IPS-18a (cell line): ENCODE measurements around the gene LCK.
"Not testable (repeated sequence)": the region's sequence is repeated elsewhere in the genome, so short reads cannot be mapped to it uniquely, and the experiment has no call there.

ENCODE experiments used
- H3K27ac ChIP-seq: one replicate; pipeline ENCODE4 v1.5.1; 2013; ENCODE audit warnings: low read length
- H3K27me3 ChIP-seq: one replicate; pipeline ENCODE4 v1.6.1; 2013; ENCODE audit warnings: mild to moderate bottlenecking, low read length; ENCODE audit not compliant: control insufficient read depth, insufficient read depth
- H3K36me3 ChIP-seq: one replicate; pipeline ENCODE4 v1.6.1; 2013; ENCODE audit warnings: low read depth, low read length; ENCODE audit not compliant: control insufficient read depth
- H3K4me1 ChIP-seq: one replicate; pipeline ENCODE4 v1.6.1; 2013; ENCODE audit warnings: low read depth, low read length; ENCODE audit not compliant: control insufficient read depth
- H3K4me3 ChIP-seq: one replicate; pipeline ENCODE4 v1.5.1; 2013; ENCODE audit warnings: low read length
- H3K9ac ChIP-seq: one replicate; pipeline ENCODE4 v1.6.1; 2013; ENCODE audit warnings: mild to moderate bottlenecking, low read length, moderate library complexity
- H3K9me3 ChIP-seq: one replicate; pipeline ENCODE4 v1.6.1; 2013; ENCODE audit warnings: low read depth, low read length; ENCODE audit not compliant: control insufficient read depth

Gene LCK

DNA sequence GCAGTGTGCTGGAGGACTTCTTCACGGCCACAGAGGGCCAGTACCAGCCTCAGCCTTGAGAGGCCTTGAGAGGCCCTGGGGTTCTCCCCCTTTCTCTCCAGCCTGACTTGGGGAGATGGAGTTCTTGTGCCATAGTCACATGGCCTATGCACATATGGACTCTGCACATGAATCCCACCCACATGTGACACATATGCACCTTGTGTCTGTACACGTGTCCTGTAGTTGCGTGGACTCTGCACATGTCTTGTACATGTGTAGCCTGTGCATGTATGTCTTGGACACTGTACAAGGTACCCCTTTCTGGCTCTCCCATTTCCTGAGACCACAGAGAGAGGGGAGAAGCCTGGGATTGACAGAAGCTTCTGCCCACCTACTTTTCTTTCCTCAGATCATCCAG, 34.6 kb downstream of the LCK start:
- Histone ChIP-seq H3K4me3 (no peak overlapping the region), H3K4me1 (no peaks in the 10 kb centered on the region), H3K27ac (no peak overlapping the region), H3K9ac (no peak overlapping the region), H3K9me3 (no peaks in the 10 kb centered on the region), H3K36me3 (peaks cover 7% of the 10 kb centered on the region), H3K27me3 (no peaks in the 10 kb centered on the region)

- Histone ChIP-seq H3K27ac (no peak overlapping the region), H3K27me3 (no peaks in the 10 kb centered on the region), H3K4me1 (no peaks in the 10 kb centered on the region), H3K36me3 (peaks cover 7% of the 10 kb centered on the region), H3K4me3 (no peak overlapping the region), H3K9ac (no peak overlapping the region), H3K9me3 (no peaks in the 10 kb centered on the region)
These were observed 35.7 kb downstream of the LCK start for GRCh38 chr1:32286763-32287162.

GRCh38 chr1:32289256-32289655, 38.2 kb downstream of the LCK start:
- Histone ChIP-seq H3K4me3 (no peak overlapping the region), H3K4me1 (no peaks in the 10 kb centered on the region), H3K36me3 (peaks cover 7% of the 10 kb centered on the region), H3K9ac (no peak overlapping the region), H3K27me3 (no peaks in the 10 kb centered on the region), H3K9me3 (no peaks in the 10 kb centered on the region), H3K27ac (no peak overlapping the region)

DNA sequence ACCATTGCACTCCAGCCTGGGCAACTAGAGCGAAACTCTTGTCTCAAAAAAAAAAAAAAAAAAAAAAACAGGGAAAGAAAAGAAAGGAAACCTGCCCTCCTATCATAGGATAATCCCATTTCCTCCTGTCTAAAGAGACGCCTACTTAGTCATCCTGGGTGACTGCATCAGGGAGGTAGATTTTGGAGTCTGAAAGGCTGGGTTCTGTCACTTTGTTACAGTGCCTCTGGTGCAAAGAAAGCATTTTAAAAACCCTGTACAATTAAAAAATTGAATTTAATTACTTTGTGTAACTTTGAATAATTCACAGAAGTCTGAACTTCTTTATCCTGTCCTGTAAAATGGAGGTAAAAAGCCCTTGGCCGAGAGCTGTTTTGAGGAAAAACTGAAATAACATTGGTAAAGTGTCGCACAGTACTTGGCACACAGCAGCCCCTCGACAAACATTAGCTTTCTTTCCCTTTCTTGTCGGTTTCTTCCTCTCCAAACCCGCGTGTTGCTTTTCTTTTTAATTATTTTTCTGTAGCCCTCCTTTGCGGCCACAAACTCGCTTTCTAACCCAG, 40.2 kb downstream of the LCK start:
- peak overlapping the region; percentile 68 for H3K9ac ChIP-seq

DNA sequence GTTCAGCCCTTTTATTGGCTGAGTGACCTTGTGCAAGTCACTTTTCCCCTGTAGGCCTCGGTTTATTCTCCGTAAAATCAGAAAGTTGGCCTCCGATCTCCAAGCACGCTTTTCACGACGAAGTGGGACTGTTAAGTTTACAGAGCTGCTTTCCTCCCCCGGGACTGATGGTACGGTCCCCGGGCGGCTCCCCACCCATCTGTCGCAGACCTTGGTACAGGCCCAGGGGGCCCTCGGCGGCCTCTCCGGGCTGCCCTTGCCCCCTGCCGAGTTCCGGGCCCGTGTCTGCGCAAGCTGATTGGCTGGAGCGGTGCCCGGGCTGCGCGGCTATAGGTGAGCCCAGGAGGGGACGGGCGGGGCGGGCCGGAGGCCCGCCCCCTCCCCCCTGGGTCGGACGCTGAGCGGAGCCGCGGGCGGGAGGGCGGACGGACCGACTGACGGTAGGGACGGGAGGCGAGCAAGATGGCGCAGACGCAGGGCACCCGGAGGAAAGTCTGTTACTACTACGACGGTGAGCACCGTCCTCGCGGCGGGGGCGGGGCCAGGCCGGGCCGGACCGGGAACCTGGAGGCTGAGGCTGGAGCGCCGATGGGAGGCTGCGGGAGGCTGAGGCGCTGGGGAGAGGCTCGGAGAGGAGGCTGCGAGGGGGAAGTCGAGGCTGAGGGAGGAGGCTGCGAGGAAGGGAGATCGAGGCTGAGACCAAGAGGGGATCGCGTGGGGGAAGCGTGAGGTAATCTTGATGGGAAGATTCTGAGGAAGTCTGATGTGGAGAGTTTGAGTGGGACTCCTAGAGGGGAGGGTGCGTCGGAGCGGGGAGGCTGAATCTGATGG, 40.9 kb downstream of the LCK start, which contains the start of gene HDAC1:
Gene HDAC1 (plus strand): TSS at position 376 of the 831 bp plus-strand sequence. CDS start 87 bp downstream, at position 463.
- no peaks in the 10 kb centered on the region for H3K27me3 ChIP-seq
- peak within 1 kb of the TSS; percentile 68 for H3K9ac ChIP-seq
- no peak within 1 kb of the TSS for H3K27ac ChIP-seq
- H3K9me3 ChIP-seq = no peaks in the 10 kb centered on the region
- H3K4me3 ChIP-seq = peak within 1 kb of the TSS; percentile 78
- H3K4me1 ChIP-seq = peaks cover 6% of the 10 kb centered on the region
- no peaks in the 10 kb centered on the region for H3K36me3 ChIP-seq

More for the DNA sequence above, 40.2 kb downstream of the LCK start:
- no peaks in the 10 kb centered on the region for H3K36me3 ChIP-seq
- no peaks in the 10 kb centered on the region for H3K9me3 ChIP-seq
- peaks cover under 1% of the 10 kb centered on the region for H3K4me1 ChIP-seq
- peak overlapping the region; percentile 78 for H3K4me3 ChIP-seq
- H3K27ac ChIP-seq = no peak overlapping the region
- H3K27me3 ChIP-seq = no peaks in the 10 kb centered on the region

DNA sequence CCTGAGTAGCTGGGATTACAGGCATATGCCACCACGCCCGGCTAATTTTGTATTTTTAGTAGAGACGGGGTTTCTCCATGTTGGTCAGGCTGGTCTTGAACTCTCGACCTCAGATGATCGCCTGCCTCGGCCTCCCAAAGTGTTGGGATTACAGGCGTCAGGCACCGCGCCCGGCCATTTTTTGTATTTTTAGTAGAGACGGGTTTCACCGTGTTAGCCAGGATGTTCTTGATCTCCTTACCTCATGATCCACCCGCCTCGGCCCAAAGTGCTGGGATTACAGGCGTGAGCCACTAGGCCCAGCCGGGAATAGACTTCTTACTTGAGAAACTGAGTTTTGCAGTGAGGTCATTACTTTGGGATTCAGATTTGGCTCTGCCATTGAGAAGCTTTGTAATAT, 47.1 kb downstream of the LCK start:
- not testable (repeated sequence) for H3K9ac ChIP-seq, H3K27me3 ChIP-seq, H3K4me3 ChIP-seq, H3K9me3 ChIP-seq, H3K27ac ChIP-seq, H3K4me1 ChIP-seq
- H3K36me3 ChIP-seq = peaks cover 14% of the 10 kb centered on the region

- H3K36me3 ChIP-seq = peaks cover 24% of the 10 kb centered on the region
- no peak overlapping the region for H3K4me3 ChIP-seq
- no peaks in the 10 kb centered on the region for H3K9me3 ChIP-seq
- H3K27me3 ChIP-seq = no peaks in the 10 kb centered on the region
- peaks cover 6% of the 10 kb centered on the region for H3K4me1 ChIP-seq
- no peak overlapping the region for H3K27ac ChIP-seq
- no peak overlapping the region for H3K9ac ChIP-seq
These were observed 48.3 kb downstream of the LCK start for GRCh38 chr1:32299327-32299726.

DNA sequence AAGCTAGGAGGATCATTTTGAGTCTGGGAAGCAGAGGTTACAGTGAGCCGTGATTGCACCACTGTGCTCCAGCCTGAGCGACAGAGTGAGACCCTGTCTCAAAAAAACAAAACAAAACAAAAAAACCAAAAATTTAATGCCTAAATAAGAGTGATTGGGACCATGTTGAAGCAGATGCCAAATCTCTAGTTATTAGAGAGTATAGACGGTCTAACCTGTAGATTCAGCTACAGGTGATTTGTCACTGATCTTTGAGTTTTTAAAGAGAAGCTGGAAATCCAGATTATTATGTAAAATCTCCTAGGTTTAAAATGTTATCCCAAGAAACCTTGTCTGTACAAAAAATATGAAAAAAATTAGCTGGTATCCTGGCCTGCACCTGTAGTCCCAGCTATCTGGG, 52.3 kb downstream of the LCK start:
- peaks cover 5% of the 10 kb centered on the region for H3K9me3 ChIP-seq
- H3K27ac ChIP-seq = no peak overlapping the region
- no peak overlapping the region for H3K4me3 ChIP-seq
- no peaks in the 10 kb centered on the region for H3K27me3 ChIP-seq
- H3K36me3 ChIP-seq = peaks cover 36% of the 10 kb centered on the region
- no peak overlapping the region for H3K9ac ChIP-seq
- H3K4me1 ChIP-seq = no peaks in the 10 kb centered on the region

DNA sequence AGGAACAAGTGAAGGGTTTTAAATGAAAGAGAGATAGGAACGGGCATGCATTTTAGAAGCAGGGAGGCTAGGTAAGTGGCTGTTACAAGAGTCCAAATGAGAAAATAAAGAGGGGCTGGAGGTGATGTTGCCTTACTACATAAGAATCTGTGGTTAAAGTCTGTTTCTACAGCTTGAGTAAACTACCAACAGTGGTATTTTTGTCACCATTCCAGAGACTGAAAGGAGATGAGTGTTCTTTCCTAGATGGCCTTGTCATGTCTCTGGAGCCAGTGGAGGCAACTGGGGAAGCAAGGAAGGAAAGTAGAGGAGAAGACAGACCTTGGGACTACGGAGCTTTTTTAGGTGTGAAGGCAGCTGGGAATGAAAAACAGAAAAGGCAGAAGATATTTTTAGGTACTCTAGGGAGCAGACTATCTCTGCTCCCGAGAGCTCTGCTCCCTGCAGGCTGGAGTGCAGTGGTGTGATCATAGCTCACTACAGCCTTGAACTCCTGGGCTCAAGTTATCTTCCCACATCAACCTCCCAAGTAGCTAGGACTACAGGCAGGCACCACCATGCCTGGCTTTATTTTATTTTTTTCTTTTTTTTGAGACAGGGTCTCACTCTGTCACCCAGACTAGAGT, 53.0 kb downstream of the LCK start:
- H3K4me1 ChIP-seq = no peaks in the 10 kb centered on the region

DNA sequence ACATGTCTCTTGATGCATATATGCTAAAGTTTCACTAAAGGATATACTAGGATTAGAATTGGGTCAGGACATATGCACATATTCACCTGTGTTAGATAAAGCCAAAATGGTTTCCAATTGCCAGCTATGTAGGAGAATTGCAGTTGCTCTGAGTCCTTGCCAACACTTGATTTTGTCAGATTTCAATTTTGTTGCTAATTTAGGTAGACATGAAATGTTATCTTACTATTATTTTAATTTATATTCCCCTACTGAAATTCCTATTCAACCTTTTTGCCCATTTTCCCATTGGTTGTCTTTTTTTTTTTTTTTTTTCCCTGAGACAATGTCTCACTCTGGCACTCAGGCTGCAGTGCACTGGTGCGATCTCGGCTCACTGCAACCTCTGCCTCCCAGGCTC, 54.2 kb downstream of the LCK start:
- peaks cover 36% of the 10 kb centered on the region for H3K36me3 ChIP-seq
- no peak overlapping the region for H3K9ac ChIP-seq
- H3K27ac ChIP-seq = no peak overlapping the region
- H3K4me3 ChIP-seq = no peak overlapping the region
- H3K27me3 ChIP-seq = no peaks in the 10 kb centered on the region
- no peaks in the 10 kb centered on the region for H3K4me1 ChIP-seq
- peaks cover 5% of the 10 kb centered on the region for H3K9me3 ChIP-seq

More for the DNA sequence above, 53.0 kb downstream of the LCK start:
- Histone ChIP-seq H3K27ac (no peak overlapping the region), H3K27me3 (no peaks in the 10 kb centered on the region), H3K9me3 (peaks cover 5% of the 10 kb centered on the region), H3K36me3 (peaks cover 36% of the 10 kb centered on the region), H3K4me3 (no peak overlapping the region), H3K9ac (no peak overlapping the region)

DNA sequence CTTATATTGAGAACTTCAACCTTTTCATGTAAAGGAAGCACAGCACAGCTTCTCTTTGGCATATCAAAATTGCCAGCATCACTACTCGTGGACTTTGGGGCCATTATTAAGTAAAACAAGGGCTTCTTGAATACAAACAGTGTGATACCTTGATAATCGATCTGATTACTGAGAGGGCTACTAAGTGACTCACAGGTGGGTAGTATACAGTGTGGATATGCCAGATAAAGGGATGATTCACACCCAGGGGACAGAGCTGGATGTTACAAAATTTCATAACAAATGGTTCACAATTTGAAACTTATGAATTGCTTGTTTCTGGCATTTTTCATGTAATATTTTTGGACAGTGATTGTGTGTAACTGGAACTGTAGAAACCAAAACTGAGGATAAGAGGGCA, 56.3 kb downstream of the LCK start:
- peaks cover 5% of the 10 kb centered on the region for H3K9me3 ChIP-seq
- H3K36me3 ChIP-seq = peaks cover 31% of the 10 kb centered on the region

More for the DNA sequence above, 56.3 kb downstream of the LCK start:
- Histone ChIP-seq H3K27me3 (no peaks in the 10 kb centered on the region), H3K4me3 (no peak overlapping the region), H3K4me1 (no peaks in the 10 kb centered on the region), H3K9ac (no peak overlapping the region), H3K27ac (no peak overlapping the region)
